NCI-H748 (cell line): ENCODE measurements around the gene CTSA.

Source experiments
- DNase-seq: peaks from one replicate; lab custom pipeline; 2025; ENCODE audit not compliant: unreplicated experiment; lab: John Stamatoyannopoulos, UW

CTSA gene

GRCh38 chr20:45890985-45891983 lies at the start of gene CTSA, which contains the start of gene NEURL2:
TSS of gene CTSA (plus strand) at chr20:45891335. CDS start at chr20:45891569, 234 bp downstream.
TSS of gene NEURL2 (minus strand) at chr20:45891208. CDS start at chr20:45890991, 217 bp downstream.
- DNase-seq = peak; percentile 81

GRCh38 chr20:45841407-45842129 lies 49.6 kb upstream of the CTSA start:
- DNase-seq = no peak

GRCh38 chr20:45842169-45842812 lies 48.8 kb upstream of the CTSA start:
- DNase-seq = no peak

- DNase-seq = no peak
These were observed 47.6 kb upstream of the CTSA start for GRCh38 chr20:45843506-45843905.

GRCh38 chr20:45845452-45845851 lies 45.7 kb upstream of the CTSA start:
- no peak for DNase-seq

- DNase-seq = no peak
These were observed 42.7 kb upstream of the CTSA start for GRCh38 chr20:45848421-45848820.

GRCh38 chr20:45848969-45849582 lies 42.1 kb upstream of the CTSA start:
- DNase-seq = no peak

GRCh38 chr20:45850238-45850637 lies 40.9 kb upstream of the CTSA start:
- no peak for DNase-seq

GRCh38 chr20:45850926-45851325 lies 40.2 kb upstream of the CTSA start:
- DNase-seq = no peak

GRCh38 chr20:45851501-45851900 lies 39.6 kb upstream of the CTSA start:
- no peak for DNase-seq

GRCh38 chr20:45852326-45852725 lies 38.8 kb upstream of the CTSA start:
- DNase-seq = no peak

GRCh38 chr20:45853484-45853883 lies 37.7 kb upstream of the CTSA start:
- no peak for DNase-seq

- DNase-seq = peak; percentile 99
These were observed 33.8 kb upstream of the CTSA start, which contains the start of the genes ACOT8 and ZSWIM3 for GRCh38 chr20:45857114-45857881. TSS of gene ACOT8 (minus strand) at chr20:45857392. CDS start at chr20:45857315, 77 bp downstream. TSS of gene ZSWIM3 (plus strand) at chr20:45857614. CDS start at chr20:45857826, 212 bp downstream.

- peak; percentile 42 for DNase-seq
These were observed 33.3 kb upstream of the CTSA start for GRCh38 chr20:45857882-45858216.

- no peak for DNase-seq
These were observed 31.2 kb upstream of the CTSA start for GRCh38 chr20:45859916-45860315.

- DNase-seq = no peak
These were observed 30.4 kb upstream of the CTSA start for GRCh38 chr20:45860560-45861220.

GRCh38 chr20:45861221-45862075 lies 29.7 kb upstream of the CTSA start:
- DNase-seq = peak; percentile 26
